Activated CD4-positive, alpha-beta T cell treated with anti-CD3 and anti-CD28 coated beads for 36 hours (primary cell): ENCODE measurements around the gene TAF4. TPM values are rescaled to one million over a fixed set of nuclear protein-coding genes. Genes with fewer than 3 reads are reported as not detected.
"Not testable (repeated sequence)": the region's sequence is repeated elsewhere in the genome, so short reads cannot be mapped to it uniquely, and the experiment has no call there.

Experiments used
- ATAC-seq: fragments of 200-7000 bp; cut with Tn5 transposase; one replicate; pipeline ENCODE4 v1.10.0; 2021; ENCODE audit warnings: mild to moderate bottlenecking, moderate library complexity
- CTCF ChIA-PET: fragments of 350-600 bp; sonication (Branson Sonifier 250); formaldehyde crosslinking; loops from one replicate; lab custom pipeline; 2021; ENCODE audit warnings: antibody characterized with exemption; lab: Charles Lee
- POLR2A ChIA-PET: fragments of 350-600 bp; sonication (Branson Sonifier 250); formaldehyde crosslinking; loops from one replicate; lab custom pipeline; 2021; ENCODE audit warnings: antibody characterized with exemption, inconsistent platforms; lab: Charles Lee
- DNase-seq: peaks from one replicate; pipeline ENCODE4 v3.0.0-alpha.2; 2020
- H3K27ac Mint-ChIP-seq: one replicate; pipeline ENCODE4 v1.8.0; 2021; ENCODE audit warnings: mixed read lengths
- H3K27me3 Mint-ChIP-seq: one replicate; pipeline ENCODE4 v1.8.0; 2021; ENCODE audit warnings: mixed read lengths
- H3K36me3 Mint-ChIP-seq: one replicate; pipeline ENCODE4 v1.8.0; 2021; ENCODE audit warnings: low read depth, mixed read lengths
- H3K4me1 Mint-ChIP-seq: one replicate; pipeline ENCODE4 v1.8.0; 2021; ENCODE audit warnings: mixed read lengths
- H3K4me3 Mint-ChIP-seq: one replicate; pipeline ENCODE4 v1.8.0; 2021; ENCODE audit warnings: mild to moderate bottlenecking, moderate library complexity, mixed read lengths
- H3K9me3 Mint-ChIP-seq: one replicate; pipeline ENCODE4 v1.8.0; 2021; ENCODE audit warnings: low read depth, mixed read lengths
- intact Hi-C, 2 experiments: fragments of 100-400 bp; cut with DNase I in 1 of 2; cut with micrococcal nuclease in 1 of 2; formaldehyde crosslinking; loops; one replicate each; pipeline versions ENCODE4 v1.14.2 to v1.15.1; 2022 to 2024; cut with DNase I, micrococcal nuclease
- total RNA-seq, 2 experiments: library from RNA; stranded (reverse); gene quantifications; one replicate each; pipeline ENCODE4 v1.2.3, GENCODE V29; 2021

Gene TAF4
- total RNA-seq, 2 experiments from 2014 or later = 15.4 to 27.1 TPM

DNA sequence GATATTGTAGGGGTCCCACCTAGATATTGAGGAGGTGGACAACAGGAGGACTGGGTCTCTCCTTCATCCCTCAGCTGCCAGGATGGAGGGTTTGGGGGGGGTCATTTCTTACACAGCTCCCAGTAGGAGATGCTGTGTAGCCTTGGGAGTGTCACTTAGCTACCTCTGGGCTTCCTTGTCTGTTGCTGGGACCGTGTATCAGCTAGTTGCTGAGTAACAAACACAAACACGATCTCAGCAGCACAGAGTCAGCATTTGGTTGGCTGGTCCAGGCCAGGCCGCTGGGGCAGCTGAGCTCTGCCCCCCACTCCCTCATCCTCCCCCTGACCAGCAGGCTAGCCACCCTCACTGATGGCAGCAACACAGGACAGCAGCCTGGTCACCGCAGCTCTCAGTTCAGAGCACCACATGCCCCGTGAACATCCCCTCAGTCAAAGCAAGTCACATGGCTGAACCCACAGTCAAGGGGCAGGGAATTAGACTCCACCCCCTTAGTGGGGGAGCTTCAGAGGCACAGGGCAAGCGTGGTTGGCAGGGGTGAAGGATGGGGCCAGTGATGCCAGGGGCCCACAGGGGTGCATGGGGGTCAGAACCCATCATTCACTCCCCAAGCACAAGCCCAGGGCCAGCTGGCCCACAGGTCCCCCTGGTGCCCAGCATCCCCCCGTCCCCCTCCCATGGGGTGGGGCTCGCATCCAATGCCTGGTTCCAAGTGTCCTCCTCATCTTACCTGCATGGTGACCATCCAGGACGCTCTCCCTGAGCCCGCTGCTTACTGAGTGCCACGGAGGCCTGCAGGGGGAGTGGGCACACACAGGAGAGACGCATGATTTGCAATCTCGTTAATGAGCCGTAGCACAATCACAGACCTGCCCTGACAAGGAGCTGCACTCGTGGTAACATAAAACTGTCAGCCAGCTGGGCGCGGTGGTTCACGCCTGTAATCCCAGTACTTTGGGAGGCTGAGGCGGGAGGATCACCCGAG is 112.4 kb downstream of the TAF4 start:
- CTCF ChIA-PET = interaction anchor here (0.8 to 0.9 kb wide), 2 partner anchors 53 to 67 kb away, joined by 3 read pairs; no protein-coding TSS in a partner anchor
- H3K36me3 Mint-ChIP-seq = no peaks in the 10 kb centered on the region
- intact Hi-C loops = no loop called here

GRCh38 chr20:61951695-61952533 is 113.8 kb downstream of the TAF4 start:
- H3K36me3 Mint-ChIP-seq = no peaks in the 10 kb centered on the region
- CTCF ChIA-PET = no interaction called here
- DNase-seq = no peak
- H3K27ac Mint-ChIP-seq = no peak overlapping the region
- H3K4me3 Mint-ChIP-seq = no peak overlapping the region
- POLR2A ChIA-PET = no interaction called here
- ATAC-seq = no peak
- intact Hi-C loops = no loop called here
- no peaks in the 10 kb centered on the region for H3K9me3 Mint-ChIP-seq
- peaks cover 19% of the 10 kb centered on the region for H3K27me3 Mint-ChIP-seq
- H3K4me1 Mint-ChIP-seq = no peaks in the 10 kb centered on the region

More for the DNA sequence above, 112.4 kb downstream of the TAF4 start:
- DNase-seq (no peak), ATAC-seq (no peak)
- POLR2A ChIA-PET = no interaction called here
- Mint-ChIP-seq H3K27me3 (peaks cover 19% of the 10 kb centered on the region), H3K4me1 (peaks cover 2% of the 10 kb centered on the region), H3K27ac (no peak overlapping the region), H3K4me3 (no peak overlapping the region), H3K9me3 (no peaks in the 10 kb centered on the region)

GRCh38 chr20:61950641-61951071 is 115.0 kb downstream of the TAF4 start:
- Mint-ChIP-seq H3K27ac (no peak overlapping the region), H3K4me1 (no peaks in the 10 kb centered on the region), H3K36me3 (no peaks in the 10 kb centered on the region), H3K27me3 (peaks cover 16% of the 10 kb centered on the region), H3K9me3 (no peaks in the 10 kb centered on the region), H3K4me3 (no peak overlapping the region)
- CTCF ChIA-PET = no interaction called here
- POLR2A ChIA-PET = no interaction called here
- intact Hi-C loops = no loop called here
- no peak for ATAC-seq
- DNase-seq = no peak

- POLR2A ChIA-PET = no interaction called here
- Mint-ChIP-seq H3K27ac (no peak overlapping the region), H3K9me3 (no peaks in the 10 kb centered on the region), H3K36me3 (no peaks in the 10 kb centered on the region), H3K4me3 (no peak overlapping the region), H3K27me3 (peaks cover 14% of the 10 kb centered on the region), H3K4me1 (no peaks in the 10 kb centered on the region)
- DNase-seq = no peak
- no peak for ATAC-seq
- intact Hi-C loops = no loop called here
- CTCF ChIA-PET = interaction anchor here (0.5 kb wide), 1 partner anchor 180 kb away, joined by 3 read pairs; no protein-coding TSS in a partner anchor
These were observed 115.7 kb downstream of the TAF4 start for GRCh38 chr20:61949714-61950640.

GRCh38 chr20:61949363-61949713 is 116.3 kb downstream of the TAF4 start:
- peaks cover 8% of the 10 kb centered on the region for H3K27me3 Mint-ChIP-seq
- ChIA-PET CTCF (no interaction called here), POLR2A (no interaction called here)
- no peak overlapping the region for H3K27ac Mint-ChIP-seq
- H3K9me3 Mint-ChIP-seq = no peaks in the 10 kb centered on the region
- H3K4me3 Mint-ChIP-seq = no peak overlapping the region
- no peaks in the 10 kb centered on the region for H3K4me1 Mint-ChIP-seq
- intact Hi-C loops = no loop called here
- ATAC-seq (no peak), DNase-seq (no peak)
- no peaks in the 10 kb centered on the region for H3K36me3 Mint-ChIP-seq

DNA sequence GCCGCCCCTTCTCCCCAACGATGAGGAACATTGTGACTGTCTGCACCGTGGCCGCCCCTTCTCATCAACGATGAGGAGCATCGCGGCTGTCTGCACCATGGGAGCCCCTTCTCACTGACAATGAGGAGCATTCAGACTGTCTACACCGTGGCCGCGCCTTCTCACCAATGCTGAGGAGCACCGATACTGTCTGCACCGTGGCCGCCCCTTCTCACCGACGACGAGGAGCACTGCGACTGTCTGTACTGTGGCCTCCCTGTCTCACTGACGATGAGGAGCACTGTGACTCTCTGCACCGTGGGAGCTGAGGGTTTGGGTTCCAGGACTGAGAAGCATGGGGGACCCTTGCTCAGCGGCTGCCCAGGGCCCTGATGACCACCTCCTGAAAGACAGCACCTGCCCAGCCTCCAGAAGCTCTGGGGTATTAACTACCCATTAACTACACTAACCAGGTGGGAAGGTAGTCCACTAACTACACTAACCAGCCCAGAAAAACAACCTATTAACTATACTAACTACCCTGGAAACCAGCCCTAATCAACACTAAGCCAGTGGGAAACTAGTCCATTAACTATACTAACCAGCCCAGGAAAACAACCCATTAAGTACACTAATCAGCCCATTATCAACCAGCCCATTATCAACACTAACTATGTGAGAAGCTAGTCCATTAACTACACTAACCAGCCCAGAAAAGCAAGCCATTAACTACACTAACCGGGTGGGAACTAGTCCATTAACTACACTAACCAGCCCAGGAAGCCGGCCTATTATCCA is 116.9 kb downstream of the TAF4 start:
- Mint-ChIP-seq H3K4me1 (no peaks in the 10 kb centered on the region), H3K27ac (no peak overlapping the region), H3K27me3 (peaks cover 7% of the 10 kb centered on the region), H3K4me3 (no peak overlapping the region), H3K9me3 (no peaks in the 10 kb centered on the region), H3K36me3 (no peaks in the 10 kb centered on the region)
- CTCF ChIA-PET = no interaction called here
- DNase-seq (no peak), ATAC-seq (no peak)
- intact Hi-C loops = no loop called here
- POLR2A ChIA-PET = no interaction called here

GRCh38 chr20:61948056-61948455 is 117.6 kb downstream of the TAF4 start:
- ATAC-seq, POLR2A ChIA-PET, H3K4me3 Mint-ChIP-seq, H3K27ac Mint-ChIP-seq, H3K27me3 Mint-ChIP-seq, CTCF ChIA-PET, H3K9me3 Mint-ChIP-seq, intact Hi-C loops, H3K36me3 Mint-ChIP-seq, H3K4me1 Mint-ChIP-seq, DNase-seq: not testable (repeated sequence)

DNA sequence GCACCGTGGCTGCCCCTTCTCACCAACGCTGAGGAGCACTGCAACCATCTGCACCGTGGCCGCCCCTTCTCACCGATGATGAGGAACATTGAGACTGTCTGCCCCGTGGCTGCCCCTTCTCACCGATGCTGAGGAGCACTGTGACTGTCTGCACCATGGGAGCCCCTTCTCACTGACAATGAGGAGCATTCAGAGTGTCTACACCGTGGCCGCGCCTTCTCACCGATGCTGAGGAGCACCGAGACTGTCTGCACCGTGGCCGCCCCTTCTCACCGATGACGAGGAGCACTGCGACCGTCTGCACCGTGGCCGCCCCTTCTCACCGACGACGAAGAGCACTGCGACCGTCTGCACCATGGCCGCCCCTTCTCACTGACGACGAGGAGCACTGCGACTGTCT is 120.2 kb downstream of the TAF4 start:
- H3K36me3 Mint-ChIP-seq, DNase-seq, intact Hi-C loops, H3K4me1 Mint-ChIP-seq, H3K9me3 Mint-ChIP-seq, POLR2A ChIA-PET, H3K27ac Mint-ChIP-seq, ATAC-seq, H3K27me3 Mint-ChIP-seq, H3K4me3 Mint-ChIP-seq, CTCF ChIA-PET: not testable (repeated sequence)

DNA sequence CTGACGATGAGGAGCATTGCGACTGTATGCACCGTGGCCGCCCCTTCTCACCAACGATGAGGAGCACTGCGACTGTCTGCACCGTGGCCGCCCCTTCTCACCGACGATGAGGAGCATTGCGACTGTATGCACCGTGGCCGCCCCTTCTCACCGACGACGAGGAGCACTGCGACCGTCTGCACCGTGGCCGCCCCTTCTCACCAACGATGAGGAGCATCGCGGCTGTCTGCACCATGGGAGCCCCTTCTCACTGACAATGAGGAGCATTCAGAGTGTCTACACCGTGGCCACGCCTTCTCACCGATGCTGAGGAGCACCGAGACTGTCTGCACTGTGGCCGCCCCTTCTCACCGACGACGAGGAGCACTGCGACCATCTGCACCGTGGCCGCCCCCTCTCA is 120.7 kb downstream of the TAF4 start:
- DNase-seq, intact Hi-C loops, H3K4me3 Mint-ChIP-seq, H3K4me1 Mint-ChIP-seq, H3K9me3 Mint-ChIP-seq, POLR2A ChIA-PET, ATAC-seq, H3K27ac Mint-ChIP-seq, H3K27me3 Mint-ChIP-seq, H3K36me3 Mint-ChIP-seq, CTCF ChIA-PET: not testable (repeated sequence)

DNA sequence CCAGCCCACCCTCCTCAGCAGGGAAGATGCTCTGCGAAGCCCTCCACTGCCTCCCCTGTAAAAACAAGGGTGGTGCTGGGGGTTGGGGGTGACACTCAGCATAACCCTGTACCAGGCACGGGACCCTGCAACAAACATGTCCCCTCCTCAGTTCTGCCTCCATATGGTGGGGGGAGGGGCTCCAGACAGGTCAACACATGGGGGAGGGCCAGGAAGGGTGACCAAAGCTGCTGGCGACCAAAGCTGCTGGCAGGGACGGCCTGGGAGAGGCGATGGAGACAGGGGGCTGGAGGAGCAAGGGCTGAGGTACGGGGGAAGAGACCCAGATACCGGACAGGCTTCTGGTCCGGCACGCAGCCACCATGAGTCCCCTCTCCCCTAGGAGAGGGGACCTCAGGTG is 123.2 kb downstream of the TAF4 start:
- no peaks in the 10 kb centered on the region for H3K9me3 Mint-ChIP-seq
- ChIA-PET POLR2A (no interaction called here), CTCF (no interaction called here)
- H3K27me3 Mint-ChIP-seq = no peaks in the 10 kb centered on the region
- no peak overlapping the region for H3K27ac Mint-ChIP-seq
- ATAC-seq (no peak), DNase-seq (no peak)
- intact Hi-C loops = no loop called here
- no peaks in the 10 kb centered on the region for H3K4me1 Mint-ChIP-seq
- H3K4me3 Mint-ChIP-seq = no peak overlapping the region
- no peaks in the 10 kb centered on the region for H3K36me3 Mint-ChIP-seq
